Fibroblast of pulmonary artery (primary cell): ENCODE measurements around the gene FCRL6.

Experiments used
- DNase-seq: peaks from one replicate; pipeline ENCODE4 v3.0.0-alpha.2; 2010; ENCODE audit warnings: low read depth
- H3K4me3 ChIP-seq: replicated peaks from 2 replicates; pipeline ENCODE4 v1.5.1; 2011; ENCODE audit warnings: low read depth, mild to moderate bottlenecking, control low read depth, low read length, moderate library complexity
- TF ChIP-seq, protein P1 (sequence below): IDR thresholded peaks from 2 replicates; pipeline ENCODE4 v1.5.1; 2011; ENCODE audit warnings: mild to moderate bottlenecking, control low read depth, low read length, inconsistent platforms; ENCODE audit errors: missing control alignments

Gene FCRL6

DNA sequence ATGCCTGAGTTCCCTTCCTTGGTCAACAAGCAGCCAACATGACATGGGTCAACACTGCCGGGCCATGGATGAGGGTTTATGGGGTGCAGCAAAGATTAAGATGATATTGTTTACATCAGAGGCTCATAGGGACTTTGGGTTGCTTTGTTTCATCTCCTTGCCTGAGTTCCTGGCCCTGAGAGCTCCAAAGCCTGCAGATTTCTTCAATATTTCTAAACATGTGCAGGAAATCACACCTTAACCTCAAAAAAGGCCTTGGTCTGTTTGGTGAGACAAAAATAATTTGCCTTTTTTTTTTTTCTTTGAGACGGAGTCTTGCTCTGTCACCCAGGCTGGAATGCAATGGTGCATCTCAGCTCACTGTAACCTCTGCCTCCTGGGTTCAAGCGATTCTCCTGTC lies 25.4 kb downstream of the FCRL6 start:
- TF ChIP-seq, protein P1, sequence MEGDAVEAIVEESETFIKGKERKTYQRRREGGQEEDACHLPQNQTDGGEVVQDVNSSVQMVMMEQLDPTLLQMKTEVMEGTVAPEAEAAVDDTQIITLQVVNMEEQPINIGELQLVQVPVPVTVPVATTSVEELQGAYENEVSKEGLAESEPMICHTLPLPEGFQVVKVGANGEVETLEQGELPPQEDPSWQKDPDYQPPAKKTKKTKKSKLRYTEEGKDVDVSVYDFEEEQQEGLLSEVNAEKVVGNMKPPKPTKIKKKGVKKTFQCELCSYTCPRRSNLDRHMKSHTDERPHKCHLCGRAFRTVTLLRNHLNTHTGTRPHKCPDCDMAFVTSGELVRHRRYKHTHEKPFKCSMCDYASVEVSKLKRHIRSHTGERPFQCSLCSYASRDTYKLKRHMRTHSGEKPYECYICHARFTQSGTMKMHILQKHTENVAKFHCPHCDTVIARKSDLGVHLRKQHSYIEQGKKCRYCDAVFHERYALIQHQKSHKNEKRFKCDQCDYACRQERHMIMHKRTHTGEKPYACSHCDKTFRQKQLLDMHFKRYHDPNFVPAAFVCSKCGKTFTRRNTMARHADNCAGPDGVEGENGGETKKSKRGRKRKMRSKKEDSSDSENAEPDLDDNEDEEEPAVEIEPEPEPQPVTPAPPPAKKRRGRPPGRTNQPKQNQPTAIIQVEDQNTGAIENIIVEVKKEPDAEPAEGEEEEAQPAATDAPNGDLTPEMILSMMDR = no peak
- DNase-seq = no peak
- no peak overlapping the region for H3K4me3 ChIP-seq

DNA sequence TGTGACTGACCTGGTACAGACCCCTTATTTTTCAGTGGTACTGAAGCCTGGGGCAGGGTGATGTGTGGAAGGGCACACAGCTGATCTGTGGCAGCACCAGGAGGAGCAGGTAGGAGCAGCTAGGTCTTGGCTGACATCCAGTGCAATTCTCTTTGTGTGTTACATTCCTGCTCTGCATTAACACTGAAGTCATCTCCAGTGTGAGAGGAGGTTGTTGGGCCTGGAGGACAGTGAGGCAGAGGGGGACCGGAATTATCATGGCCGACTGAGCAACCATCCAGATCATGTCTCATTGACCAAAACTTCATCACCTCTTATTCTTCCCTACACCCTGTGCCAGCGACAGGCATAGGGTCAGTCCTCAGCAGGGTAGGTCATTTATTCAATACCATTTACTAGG lies 26.0 kb downstream of the FCRL6 start:
- no peak overlapping the region for H3K4me3 ChIP-seq
- DNase-seq = no peak
- TF ChIP-seq, protein P1 = no peak

DNA sequence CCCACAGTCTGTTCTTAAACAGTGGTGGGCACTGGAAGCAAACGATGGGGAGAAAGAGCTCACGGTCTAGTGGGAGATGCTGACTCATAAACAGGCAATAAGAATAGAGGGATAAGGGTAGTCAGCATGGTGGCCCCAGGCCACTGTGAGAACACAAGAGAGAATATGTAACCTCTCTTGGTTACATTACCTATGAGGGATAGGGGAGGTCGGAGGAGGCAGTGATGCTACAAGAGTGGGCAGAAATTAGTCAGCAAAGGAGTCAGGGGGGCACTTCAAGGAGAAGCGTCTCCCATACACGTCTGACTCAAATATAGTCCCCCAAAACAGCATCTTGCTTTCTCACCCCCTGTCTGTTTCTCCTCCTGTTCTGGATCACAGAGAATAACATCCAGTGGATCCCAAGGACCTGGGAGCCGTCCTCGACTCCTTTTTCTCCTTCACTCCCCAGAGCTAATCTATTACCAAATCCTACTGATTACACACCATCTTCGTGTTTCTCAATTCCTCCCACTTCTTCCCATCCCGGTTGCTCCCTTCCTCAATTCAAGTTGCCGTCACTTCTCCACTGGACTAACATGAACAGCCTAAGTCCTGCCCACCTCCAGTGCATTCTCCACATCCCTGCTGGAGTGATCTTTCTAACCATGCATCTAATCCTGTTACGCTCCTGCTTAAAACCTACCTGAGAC lies 26.6 kb downstream of the FCRL6 start:
- H3K4me3 ChIP-seq = no peak overlapping the region
- TF ChIP-seq, protein P1 = no peak
- no peak for DNase-seq

DNA sequence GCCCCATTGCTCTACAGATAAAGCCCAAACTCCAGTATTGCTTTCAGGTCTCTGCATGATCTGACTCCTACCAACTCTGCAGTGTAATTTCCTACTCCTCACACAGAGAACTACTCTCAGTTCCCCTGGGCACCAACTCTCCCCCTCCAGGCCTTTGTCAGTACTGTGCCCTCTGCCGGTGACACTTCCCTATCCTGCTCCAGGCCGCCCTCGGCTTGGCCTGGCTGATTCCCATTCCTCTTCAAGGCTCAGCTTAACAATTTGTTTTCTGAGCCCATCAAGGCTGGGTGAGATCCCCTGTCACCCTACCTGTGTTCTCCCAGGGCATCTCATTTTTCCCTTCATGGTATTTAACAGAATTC lies 27.1 kb downstream of the FCRL6 start:
- no peak overlapping the region for H3K4me3 ChIP-seq
- DNase-seq = peak; percentile 5
- TF ChIP-seq, protein P1 = peak; percentile 31

DNA sequence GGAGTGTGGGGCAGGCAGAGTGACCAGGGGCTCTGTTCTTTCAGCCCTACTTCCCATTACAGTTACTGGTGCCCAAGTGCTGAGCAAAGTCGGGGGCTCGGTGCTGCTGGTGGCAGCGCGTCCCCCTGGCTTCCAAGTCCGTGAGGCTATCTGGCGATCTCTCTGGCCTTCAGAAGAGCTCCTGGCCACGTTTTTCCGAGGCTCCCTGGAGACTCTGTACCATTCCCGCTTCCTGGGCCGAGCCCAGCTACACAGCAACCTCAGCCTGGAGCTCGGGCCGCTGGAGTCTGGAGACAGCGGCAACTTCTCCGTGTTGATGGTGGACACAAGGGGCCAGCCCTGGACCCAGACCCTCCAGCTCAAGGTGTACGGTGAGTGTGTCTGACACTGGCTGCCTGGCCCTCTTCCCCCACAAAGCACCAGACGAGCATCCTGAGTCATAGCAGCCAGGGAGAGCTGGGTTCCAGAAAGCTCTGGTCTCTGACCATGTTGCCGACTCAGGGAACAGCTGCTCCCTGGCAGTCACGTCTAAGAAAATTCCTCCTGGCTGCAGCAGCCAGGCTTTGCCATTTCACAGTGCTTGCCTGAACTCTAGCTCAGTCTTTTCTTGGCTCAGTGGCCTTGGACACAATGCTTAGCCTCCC lies 27.8 kb downstream of the FCRL6 start:
- peak; percentile 42 for DNase-seq
- no peak overlapping the region for H3K4me3 ChIP-seq
- TF ChIP-seq, protein P1 = no peak

DNA sequence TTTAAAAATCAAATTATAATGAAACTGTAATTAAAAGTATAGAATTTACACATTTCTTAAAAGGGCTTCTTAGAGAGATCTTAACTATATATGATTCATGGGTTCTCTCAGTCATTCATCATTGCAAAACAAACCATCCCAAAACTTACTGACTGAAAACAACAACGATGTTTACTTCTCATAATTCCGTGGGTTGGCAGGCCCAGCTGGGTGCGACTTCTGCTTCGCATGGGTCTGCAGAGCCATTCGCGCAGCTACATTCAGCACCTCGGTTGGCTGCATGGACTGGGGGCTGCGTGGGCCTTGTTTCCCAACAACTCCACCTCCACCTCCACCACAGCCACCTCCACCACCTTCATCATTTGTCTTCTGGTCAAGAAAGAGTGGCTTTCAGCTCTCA lies 28.6 kb downstream of the FCRL6 start:
- TF ChIP-seq, protein P1 = no peak
- DNase-seq = no peak
- no peak overlapping the region for H3K4me3 ChIP-seq
